ENCODE measurements around the gene TPRG1L.

TPRG1L gene

GRCh38 chr1:3614755-3615742, 9.8 kb upstream of the TPRG1L start:
- TF ChIP-seq CTCF (IDR thresholded peaks at IDR 0.05; ENCODE audit: low read depth, low read length, missing control alignments) = peak; percentile 64
- no peak for DNase-seq (ENCODE audit: extremely low read depth, low read depth)
- H3K4me3 ChIP-seq (replicated peaks; ENCODE audit: low read depth, low read length) = no peak overlapping the region

- no peak for TF ChIP-seq CTCF (IDR thresholded peaks at IDR 0.05; ENCODE audit: low read depth, low read length, missing control alignments)
- no peak overlapping the region for H3K4me3 ChIP-seq (replicated peaks; ENCODE audit: low read depth, low read length)
- DNase-seq (ENCODE audit: extremely low read depth, low read depth) = no peak
Measured at GRCh38 chr1:3616861-3617260, 8.0 kb upstream of the TPRG1L start.

- H3K4me3 ChIP-seq (replicated peaks; ENCODE audit: low read depth, low read length) = no peak overlapping the region
- no peak for TF ChIP-seq CTCF (IDR thresholded peaks at IDR 0.05; ENCODE audit: low read depth, low read length, missing control alignments)
- DNase-seq (ENCODE audit: extremely low read depth, low read depth) = no peak
Measured at GRCh38 chr1:3617806-3618345, 6.9 kb upstream of the TPRG1L start.

- H3K4me3 ChIP-seq (replicated peaks; ENCODE audit: low read depth, low read length) = no peak overlapping the region
- TF ChIP-seq CTCF (IDR thresholded peaks at IDR 0.05; ENCODE audit: low read depth, low read length, missing control alignments) = no peak
- DNase-seq (ENCODE audit: extremely low read depth, low read depth) = no peak
Measured at GRCh38 chr1:3618531-3618880, 6.3 kb upstream of the TPRG1L start.

- no peak for DNase-seq (ENCODE audit: extremely low read depth, low read depth)
- no peak overlapping the region for H3K4me3 ChIP-seq (replicated peaks; ENCODE audit: low read depth, low read length)
- TF ChIP-seq CTCF (IDR thresholded peaks at IDR 0.05; ENCODE audit: low read depth, low read length, missing control alignments) = peak; percentile 72
Measured at GRCh38 chr1:3618881-3619671, 5.7 kb upstream of the TPRG1L start.

- no peak overlapping the region for H3K4me3 ChIP-seq (replicated peaks; ENCODE audit: low read depth, low read length)
- no peak for TF ChIP-seq CTCF (IDR thresholded peaks at IDR 0.05; ENCODE audit: low read depth, low read length, missing control alignments)
- DNase-seq (ENCODE audit: extremely low read depth, low read depth) = no peak
Measured at GRCh38 chr1:3620708-3621107, 4.1 kb upstream of the TPRG1L start.

Measured in HFF-Myc (cell line).